ENCODE data around the gene ZGPAT. TPM values are rescaled to one million over a fixed set of nuclear protein-coding genes. Genes with fewer than 3 reads are reported as not detected.

Gene ZGPAT
- total RNA-seq, 1 donor from 2014 or later = 19.2 TPM

GRCh38 chr20:63703976-63704748 lies 3.7 kb upstream of the ZGPAT start:
- TF ChIP-seq, protein P1, sequence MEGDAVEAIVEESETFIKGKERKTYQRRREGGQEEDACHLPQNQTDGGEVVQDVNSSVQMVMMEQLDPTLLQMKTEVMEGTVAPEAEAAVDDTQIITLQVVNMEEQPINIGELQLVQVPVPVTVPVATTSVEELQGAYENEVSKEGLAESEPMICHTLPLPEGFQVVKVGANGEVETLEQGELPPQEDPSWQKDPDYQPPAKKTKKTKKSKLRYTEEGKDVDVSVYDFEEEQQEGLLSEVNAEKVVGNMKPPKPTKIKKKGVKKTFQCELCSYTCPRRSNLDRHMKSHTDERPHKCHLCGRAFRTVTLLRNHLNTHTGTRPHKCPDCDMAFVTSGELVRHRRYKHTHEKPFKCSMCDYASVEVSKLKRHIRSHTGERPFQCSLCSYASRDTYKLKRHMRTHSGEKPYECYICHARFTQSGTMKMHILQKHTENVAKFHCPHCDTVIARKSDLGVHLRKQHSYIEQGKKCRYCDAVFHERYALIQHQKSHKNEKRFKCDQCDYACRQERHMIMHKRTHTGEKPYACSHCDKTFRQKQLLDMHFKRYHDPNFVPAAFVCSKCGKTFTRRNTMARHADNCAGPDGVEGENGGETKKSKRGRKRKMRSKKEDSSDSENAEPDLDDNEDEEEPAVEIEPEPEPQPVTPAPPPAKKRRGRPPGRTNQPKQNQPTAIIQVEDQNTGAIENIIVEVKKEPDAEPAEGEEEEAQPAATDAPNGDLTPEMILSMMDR (IDR thresholded peaks at IDR 0.05) = no peak
- H3K4me3 Mint-ChIP-seq (ENCODE audit: unreplicated experiment) = no peak overlapping the region
- no peaks in the 10 kb centered on the region for H3K27me3 Mint-ChIP-seq (ENCODE audit: low read depth)
- H3K27ac Mint-ChIP-seq (ENCODE audit: unreplicated experiment) = peak overlapping the region; percentile 2
- H3K4me1 Mint-ChIP-seq (ENCODE audit: low read depth) = peaks cover 32% of the 10 kb centered on the region
- no peaks in the 10 kb centered on the region for H3K9me3 Mint-ChIP-seq (ENCODE audit: low read depth)
- peaks cover 6% of the 10 kb centered on the region for H3K36me3 Mint-ChIP-seq (ENCODE audit: low read depth)
- peak; percentile 67 for DNase-seq (ENCODE audit: low spot score)

- Mint-ChIP-seq H3K9me3 (ENCODE audit: low read depth) (no peaks in the 10 kb centered on the region), H3K4me3 (ENCODE audit: unreplicated experiment) (no peak overlapping the region), H3K4me1 (ENCODE audit: low read depth) (peaks cover 31% of the 10 kb centered on the region), H3K27ac (ENCODE audit: unreplicated experiment) (no peak overlapping the region), H3K27me3 (ENCODE audit: low read depth) (no peaks in the 10 kb centered on the region), H3K36me3 (ENCODE audit: low read depth) (peaks cover 6% of the 10 kb centered on the region)
- TF ChIP-seq, protein P1 (IDR thresholded peaks at IDR 0.05) = no peak
- DNase-seq (ENCODE audit: low spot score) = peak; percentile 90
Observed at GRCh38 chr20:63704749-63705117, 3.1 kb upstream of the ZGPAT start.

- TF ChIP-seq, protein P1 (IDR thresholded peaks at IDR 0.05) = no peak
- Mint-ChIP-seq H3K36me3 (ENCODE audit: low read depth) (peaks cover 8% of the 10 kb centered on the region), H3K4me1 (ENCODE audit: low read depth) (peaks cover 30% of the 10 kb centered on the region), H3K27me3 (ENCODE audit: low read depth) (no peaks in the 10 kb centered on the region), H3K4me3 (ENCODE audit: unreplicated experiment) (peak overlapping the region; percentile 19), H3K9me3 (ENCODE audit: low read depth) (no peaks in the 10 kb centered on the region), H3K27ac (ENCODE audit: unreplicated experiment) (no peak overlapping the region)
- peak; percentile 41 for DNase-seq (ENCODE audit: low spot score)
Observed at GRCh38 chr20:63705232-63706026, 2.4 kb upstream of the ZGPAT start.

GRCh38 chr20:63706027-63706695 lies 1.7 kb upstream of the ZGPAT start:
- Mint-ChIP-seq H3K9me3 (ENCODE audit: low read depth) (no peaks in the 10 kb centered on the region), H3K4me3 (ENCODE audit: unreplicated experiment) (peak overlapping the region; percentile 86), H3K27ac (ENCODE audit: unreplicated experiment) (peak overlapping the region; percentile 82), H3K36me3 (ENCODE audit: low read depth) (peaks cover 14% of the 10 kb centered on the region), H3K4me1 (ENCODE audit: low read depth) (peaks cover 36% of the 10 kb centered on the region), H3K27me3 (ENCODE audit: low read depth) (no peaks in the 10 kb centered on the region)
- DNase-seq (ENCODE audit: low spot score) = peak; percentile 76
- TF ChIP-seq, protein P1 (IDR thresholded peaks at IDR 0.05) = no peak

Data from chondrocyte (in vitro differentiated cells).